DND-41 (cell line): ENCODE data around the gene USP32.
"Not testable (repeated sequence)": the region's sequence is repeated elsewhere in the genome, so short reads cannot be mapped to it uniquely, and the experiment has no call there.

Source experiments
- ATAC-seq: fragments of 200-7000 bp; cut with Tn5 transposase; 3 replicates; pipeline ENCODE4 v1.9.1; 2021; ENCODE audit warnings: low read depth; ENCODE audit not compliant: insufficient read depth
- DNase-seq: peaks from one replicate; pipeline ENCODE4 v3.0.0-alpha.2; 2020
- H2AFZ ChIP-seq: 2 replicates; pipeline ENCODE4 v1.6.0; 2012; ENCODE audit warnings: low read depth, low read length
- H3K27ac ChIP-seq: 2 replicates; pipeline ENCODE4 v1.5.1; 2012; ENCODE audit warnings: low read length, inconsistent platforms
- H3K27me3 ChIP-seq: fragments of 200-600 bp; sonication (generic); 2 replicates; pipeline ENCODE4 v1.6.0; 2012; ENCODE audit warnings: low read length, mild to moderate bottlenecking, inconsistent platforms; ENCODE audit not compliant: insufficient read depth, poor library complexity
- H3K36me3 ChIP-seq: 2 replicates; pipeline ENCODE4 v1.5.1; 2012; ENCODE audit warnings: low read length, inconsistent platforms; ENCODE audit not compliant: insufficient read depth
- H3K4me1 ChIP-seq: 2 replicates; pipeline ENCODE4 v1.5.1; 2012; ENCODE audit warnings: mild to moderate bottlenecking, low read length; ENCODE audit not compliant: insufficient read depth
- H3K4me2 ChIP-seq: 2 replicates; pipeline ENCODE4 v1.6.0; 2012; ENCODE audit warnings: mild to moderate bottlenecking, moderate library complexity, low read length, inconsistent platforms; ENCODE audit not compliant: insufficient read depth
- H3K4me3 ChIP-seq, 2 experiments: fragments of 200-600 bp in 1 of 2; shearing (Covaris generic) in 1 of 2; 2 replicates each; pipeline ENCODE4 v1.5.1; 2012 to 2016; ENCODE audit warnings: inconsistent platforms in 2 of 2, low read length in 2 of 2, mild to moderate bottlenecking in 2 of 2, low read depth in 1 of 2, moderate library complexity in 1 of 2
- H3K79me2 ChIP-seq: 2 replicates; pipeline ENCODE4 v1.6.0; 2012; ENCODE audit warnings: low read length, inconsistent platforms; ENCODE audit not compliant: insufficient read depth
- H3K9ac ChIP-seq: 2 replicates; pipeline ENCODE4 v1.6.0; 2012; ENCODE audit warnings: low read depth, mild to moderate bottlenecking, inconsistent platforms, low read length, moderate library complexity
- H3K9me3 ChIP-seq: 2 replicates; pipeline ENCODE4 v1.5.1; 2012; ENCODE audit warnings: low read length, moderate library complexity, mild to moderate bottlenecking, inconsistent platforms; ENCODE audit not compliant: insufficient read depth, severe bottlenecking
- H4K20me1 ChIP-seq: 2 replicates; pipeline ENCODE4 v1.6.0; 2012; ENCODE audit warnings: low read length; ENCODE audit not compliant: insufficient read depth
- CTCF ChIP-seq: IDR thresholded peaks from 2 replicates; pipeline ENCODE4 v1.5.1; 2012; ENCODE audit warnings: borderline replicate concordance, low read length, moderate library complexity, mild to moderate bottlenecking; ENCODE audit not compliant: poor library complexity, severe bottlenecking; ENCODE audit errors: extremely low read depth
- EZH2 ChIP-seq: IDR thresholded peaks from 3 replicates; pipeline ENCODE4 v1.6.1; 2012; ENCODE audit warnings: borderline replicate concordance, low read depth, mild to moderate bottlenecking, moderate library complexity, low read length, inconsistent platforms; ENCODE audit not compliant: severe bottlenecking

USP32 gene

GRCh38 chr17:60333628-60334031, 58.3 kb downstream of the USP32 start:
- Histone ChIP-seq H4K20me1 (peaks cover 3% of the 10 kb centered on the region), H2AFZ (no peak overlapping the region), H3K79me2 (peaks cover 60% of the 10 kb centered on the region), H3K4me2 (no peak overlapping the region), H3K27me3 (no peaks in the 10 kb centered on the region), H3K36me3 (peaks cover 19% of the 10 kb centered on the region), H3K27ac (no peak overlapping the region), H3K4me3 (no peak overlapping the region), H3K9ac (no peak overlapping the region), H3K9me3 (peaks cover 2% of the 10 kb centered on the region), H3K4me1 (no peaks in the 10 kb centered on the region)
- TF ChIP-seq CTCF (no peak), EZH2 (no peak)
- no peak for DNase-seq
- ATAC-seq: no peak

GRCh38 chr17:60333072-60333471, 58.9 kb downstream of the USP32 start:
- H4K20me1 ChIP-seq, ATAC-seq, H3K27ac ChIP-seq, DNase-seq, H2AFZ ChIP-seq, H3K9ac ChIP-seq, H3K4me3 ChIP-seq, H3K4me2 ChIP-seq, H3K9me3 ChIP-seq, H3K4me1 ChIP-seq, H3K27me3 ChIP-seq: not testable (repeated sequence)
- Histone ChIP-seq H3K79me2 (peaks cover 60% of the 10 kb centered on the region), H3K36me3 (peaks cover 22% of the 10 kb centered on the region)

GRCh38 chr17:60332574-60332973, 59.4 kb downstream of the USP32 start:
- no peak overlapping the region for H3K9ac ChIP-seq
- ATAC-seq: no peak
- peaks cover 4% of the 10 kb centered on the region for H4K20me1 ChIP-seq
- H3K27ac ChIP-seq: no peak overlapping the region
- H3K79me2 ChIP-seq: peaks cover 60% of the 10 kb centered on the region
- no peak overlapping the region for H3K4me2 ChIP-seq
- DNase-seq: no peak
- TF ChIP-seq CTCF (no peak), EZH2 (no peak)
- H3K9me3 ChIP-seq: peaks cover 2% of the 10 kb centered on the region
- H3K4me3 ChIP-seq: no peak overlapping the region
- H3K27me3 ChIP-seq: no peaks in the 10 kb centered on the region
- H3K4me1 ChIP-seq: no peaks in the 10 kb centered on the region
- peaks cover 26% of the 10 kb centered on the region for H3K36me3 ChIP-seq
- H2AFZ ChIP-seq: no peak overlapping the region

GRCh38 chr17:60330731-60331130, 61.2 kb downstream of the USP32 start:
- no peak overlapping the region for H3K9ac ChIP-seq
- H3K4me2 ChIP-seq: no peak overlapping the region
- no peak for ATAC-seq
- H3K4me1 ChIP-seq: no peaks in the 10 kb centered on the region
- TF ChIP-seq EZH2: no peak
- TF ChIP-seq CTCF: no peak
- H3K27me3 ChIP-seq: no peaks in the 10 kb centered on the region
- H2AFZ ChIP-seq: no peak overlapping the region
- H3K27ac ChIP-seq: no peak overlapping the region
- H4K20me1 ChIP-seq: peaks cover 6% of the 10 kb centered on the region
- H3K36me3 ChIP-seq: peaks cover 26% of the 10 kb centered on the region
- H3K9me3 ChIP-seq: peaks cover 2% of the 10 kb centered on the region
- no peak overlapping the region for H3K4me3 ChIP-seq
- DNase-seq: no peak
- peaks cover 64% of the 10 kb centered on the region for H3K79me2 ChIP-seq
